Pancreas (tissue), 10 donors: ENCODE data around the gene GPR39. TPM values are rescaled to one million over a fixed set of nuclear protein-coding genes. Genes with fewer than 3 reads are reported as not detected.
A peak's percentile ranks its signal among the peaks of the same experiment; 100 is the strongest.

ENCODE experiments used
- ATAC-seq, 4 donors: fragments of 200-7000 bp; cut with Tn5 transposase; one replicate each; pipeline versions ENCODE4 v1.8.0 to v1.9.1; 2020; ENCODE audit warnings: mild to moderate bottlenecking in 4 of 4, moderate library complexity in 4 of 4
- DNase-seq, 6 donors: peaks; one replicate each; pipeline ENCODE4 v3.0.0-alpha.2; 2020
- FAIRE-seq: peaks from 2 replicates; lab custom pipeline; 2012; peaks lifted over from hg19 to GRCh38; lab: Jason Lieb, UNC
- H3K27ac ChIP-seq, 4 donors: fragments of 200-600 bp; sonication (generic); 1 replicate in 3 of 4; 2 replicates in 1 of 4; pipeline versions ENCODE4 v1.5.0 to v1.8.0; 2020
- H3K27me3 ChIP-seq, 4 donors: fragments of 200-600 bp; one replicate each; pipeline ENCODE4 v1.8.0; 2021
- H3K36me3 ChIP-seq, 3 donors: fragments of 200-600 bp; sonication (generic) in 1 of 3; one replicate each; pipeline versions ENCODE4 v1.5.0 to v1.8.0; 2020 to 2021
- H3K4me1 ChIP-seq, 3 donors: fragments of 200-600 bp; one replicate each; pipeline ENCODE4 v1.8.0; 2021
- H3K4me3 ChIP-seq, 4 donors: fragments of 200-600 bp; sonication (generic) in 2 of 4; one replicate each; pipeline versions ENCODE4 v1.5.0 to v1.8.0; 2020 to 2021
- H3K9me3 ChIP-seq, 4 donors: fragments of 200-600 bp; one replicate each; pipeline ENCODE4 v1.8.0; 2021
- WGBS, 2 donors: extraction: QIAGEN DNeasy Blood & Tissue Kit; methylation state at CpG; one replicate each; pipeline ENCODE4 v1.1.7; 2013; 5-methylcytosine and 5-hydroxymethylcytosine counted together
- intact Hi-C, 3 donors: fragments of 100-400 bp; cut with DNase I; formaldehyde crosslinking; loops; one replicate each; pipeline versions ENCODE4 v1.11.1 to v1.14.2; 2022
- polyA plus RNA-seq, 2 donors: library from polyadenylated mRNA; stranded (reverse); fragments of 200-250 nt; gene quantifications; one replicate each; pipeline ENCODE4 v1.2.3, GENCODE V29; 2013
- total RNA-seq, 6 donors: library from RNA; stranded (reverse); fragmentation: NEBNext Ultra II Directional in 4 of 6; extraction: Animal tissue kit (Norgen Biotek cat#: 25700) in 4 of 6; gene quantifications; one replicate each; pipeline versions ENCODE4 v1.2.1 to v1.2.4, GENCODE V29; 2021 to 2023
- TF ChIP-seq, protein P1 (sequence below), 4 donors: fragments of 200-600 bp; sonication (generic) in 3 of 4; IDR thresholded peaks; one replicate each; pipeline versions ENCODE4 v1.5.0 to v1.8.0; 2021; ENCODE audit warnings: antibody characterized with exemption in 4 of 4
- donor health status: healthy with polysubstance abuse.
- donor health status: DM: no; HTN: no; CAD: no; lungs with moderate emphysema.
- donor health status: DM: no; HTN: no; CAD: no.
- donor health status: control.
- donor health status: control.
- donor health status: Bipolar disorder and iron deficiency.
- donor health status: DM: yes; HTN: yes; CAD: no.
- donor health status: DM: no; HTN: no; CAD: no.
- donor health status: DM: no; HTN: no; CAD: no.
- donor health status: DM: yes; HTN: yes; CAD: no.

The GPR39 gene
- total and polyA plus RNA-seq, 8 donors, result 2.3 to 8.1 (median 3.9) TPM

DNA sequence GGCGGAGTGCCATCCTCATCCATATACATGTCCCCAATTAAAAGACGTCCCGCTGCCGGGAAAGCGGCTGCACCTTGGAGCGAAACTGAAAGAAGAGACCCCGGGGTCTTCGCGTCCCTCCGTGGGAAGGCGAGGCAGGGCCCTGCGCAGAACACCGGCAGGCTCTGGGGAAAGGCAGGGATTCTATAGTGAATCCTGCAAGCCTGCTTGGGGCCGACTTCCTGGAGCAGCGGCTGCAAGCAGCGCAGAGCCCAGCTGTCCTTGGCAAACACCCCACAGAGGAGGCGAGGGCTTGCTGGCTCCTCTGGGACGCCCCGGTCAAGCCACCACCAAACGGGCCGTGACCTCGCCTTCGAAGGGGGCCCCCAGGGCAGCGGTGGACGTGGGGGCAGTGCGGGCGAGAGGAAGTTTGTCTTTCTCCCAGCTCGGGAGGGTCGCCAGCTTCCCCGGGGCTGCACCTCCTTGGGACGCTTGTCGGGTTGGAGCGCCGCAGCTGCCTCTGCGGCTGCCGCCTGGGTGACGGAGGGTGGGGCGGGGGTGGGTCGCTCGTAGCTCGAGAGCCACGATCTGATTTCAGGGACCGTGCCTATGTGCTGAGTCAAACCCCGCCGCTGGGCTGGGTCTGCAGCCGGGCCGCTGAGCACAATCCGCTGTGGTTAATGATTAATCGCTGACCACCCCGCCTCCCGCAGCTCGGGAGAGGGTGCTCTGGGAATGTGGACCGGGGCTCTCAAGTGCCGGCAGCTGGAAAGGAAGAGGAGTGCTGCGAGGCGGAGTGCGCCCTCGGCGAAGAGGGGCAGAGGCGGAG lies 486 bp upstream of the GPR39 start:
- peak; percentile 91 to 97 (median 94) for ATAC-seq
- TF ChIP-seq, protein P1, sequence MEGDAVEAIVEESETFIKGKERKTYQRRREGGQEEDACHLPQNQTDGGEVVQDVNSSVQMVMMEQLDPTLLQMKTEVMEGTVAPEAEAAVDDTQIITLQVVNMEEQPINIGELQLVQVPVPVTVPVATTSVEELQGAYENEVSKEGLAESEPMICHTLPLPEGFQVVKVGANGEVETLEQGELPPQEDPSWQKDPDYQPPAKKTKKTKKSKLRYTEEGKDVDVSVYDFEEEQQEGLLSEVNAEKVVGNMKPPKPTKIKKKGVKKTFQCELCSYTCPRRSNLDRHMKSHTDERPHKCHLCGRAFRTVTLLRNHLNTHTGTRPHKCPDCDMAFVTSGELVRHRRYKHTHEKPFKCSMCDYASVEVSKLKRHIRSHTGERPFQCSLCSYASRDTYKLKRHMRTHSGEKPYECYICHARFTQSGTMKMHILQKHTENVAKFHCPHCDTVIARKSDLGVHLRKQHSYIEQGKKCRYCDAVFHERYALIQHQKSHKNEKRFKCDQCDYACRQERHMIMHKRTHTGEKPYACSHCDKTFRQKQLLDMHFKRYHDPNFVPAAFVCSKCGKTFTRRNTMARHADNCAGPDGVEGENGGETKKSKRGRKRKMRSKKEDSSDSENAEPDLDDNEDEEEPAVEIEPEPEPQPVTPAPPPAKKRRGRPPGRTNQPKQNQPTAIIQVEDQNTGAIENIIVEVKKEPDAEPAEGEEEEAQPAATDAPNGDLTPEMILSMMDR (IDR thresholded peaks at IDR 0.05), result no peak
- FAIRE-seq, result no peak
- peak; percentile 90 to 97 (median 96) for DNase-seq
- Histone ChIP-seq H3K27ac (peak overlapping the region; percentile 89 to 93 (median 92)), H3K36me3 (no peaks in the 10 kb centered on the region), H3K9me3 (no peaks in the 10 kb centered on the region), H3K4me3 (peak overlapping the region; percentile 36 to 61 (median 54)), H3K27me3 (no peaks in the 10 kb centered on the region), H3K4me1 (peaks cover 11 to 28% (median 22%) of the 10 kb centered on the region in 3 donors)
- WGBS, 2 donors, result 1% methylated on average over 51 to 60 of the region's 60 CpGs
- intact Hi-C loops, result no loop called here

DNA sequence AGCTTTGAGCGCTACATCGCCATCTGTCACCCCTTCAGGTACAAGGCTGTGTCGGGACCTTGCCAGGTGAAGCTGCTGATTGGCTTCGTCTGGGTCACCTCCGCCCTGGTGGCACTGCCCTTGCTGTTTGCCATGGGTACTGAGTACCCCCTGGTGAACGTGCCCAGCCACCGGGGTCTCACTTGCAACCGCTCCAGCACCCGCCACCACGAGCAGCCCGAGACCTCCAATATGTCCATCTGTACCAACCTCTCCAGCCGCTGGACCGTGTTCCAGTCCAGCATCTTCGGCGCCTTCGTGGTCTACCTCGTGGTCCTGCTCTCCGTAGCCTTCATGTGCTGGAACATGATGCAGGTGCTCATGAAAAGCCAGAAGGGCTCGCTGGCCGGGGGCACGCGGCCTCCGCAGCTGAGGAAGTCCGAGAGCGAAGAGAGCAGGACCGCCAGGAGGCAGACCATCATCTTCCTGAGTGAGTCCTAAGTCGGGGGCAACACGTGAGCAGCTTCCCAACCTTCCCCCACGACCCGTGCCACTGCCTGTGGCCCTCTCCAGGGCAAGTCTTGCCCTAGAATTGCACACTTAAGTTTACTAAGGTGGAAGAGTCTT lies 928 bp downstream of the GPR39 start:
- peak in 3 of 6 donors; percentile 22 to 74 (median 31) for DNase-seq
- peak overlapping the region in 3 of 4 donors; percentile 50 to 61 (median 58) for H3K4me3 ChIP-seq
- no peaks in the 10 kb centered on the region for H3K9me3 ChIP-seq
- WGBS, 2 donors, result 89 to 91% methylated on average over 30 of the region's 30 CpGs
- intact Hi-C loops, result no loop called here
- ATAC-seq, result no peak
- H3K36me3 ChIP-seq, result no peaks in the 10 kb centered on the region
- H3K27me3 ChIP-seq, result no peaks in the 10 kb centered on the region
- FAIRE-seq, result no peak
- peak overlapping the region in 2 of 4 donors; percentile 92 to 93 for H3K27ac ChIP-seq
- TF ChIP-seq, protein P1 (IDR thresholded peaks at IDR 0.05), result no peak
- peaks cover 11 to 28% (median 22%) of the 10 kb centered on the region in 3 donors for H3K4me1 ChIP-seq

DNA sequence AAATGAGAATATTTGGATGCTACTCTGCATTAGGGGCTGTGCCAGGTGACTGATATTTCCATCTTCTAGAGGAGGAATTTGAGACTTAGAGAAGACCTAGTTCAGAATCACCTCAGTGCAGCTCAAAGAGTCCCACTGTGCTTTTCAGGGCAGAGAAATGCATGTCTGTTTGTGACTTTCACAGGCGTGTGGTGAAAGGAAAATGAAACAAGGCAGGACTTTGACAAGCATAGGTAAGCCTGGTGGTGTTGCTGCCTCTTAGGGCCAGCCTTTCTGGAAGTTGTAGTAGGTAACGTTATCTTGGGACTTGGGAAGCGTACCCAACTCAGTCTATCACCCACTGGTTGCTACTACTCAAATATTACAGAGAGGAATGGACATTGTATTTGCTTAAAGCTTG lies 2.6 kb downstream of the GPR39 start:
- peak overlapping the region in 1 of 4 donors; percentile 9 for H3K4me3 ChIP-seq
- FAIRE-seq (no peak), DNase-seq (no peak), ATAC-seq (no peak)
- TF ChIP-seq, protein P1 (IDR thresholded peaks at IDR 0.05), result no peak
- 28 to 43% methylated on average over 3 of the region's 3 CpGs for WGBS, 2 donors
- peaks cover 15 to 33% (median 24%) of the 10 kb centered on the region in 3 donors for H3K4me1 ChIP-seq
- H3K9me3 ChIP-seq, result no peaks in the 10 kb centered on the region
- no peaks in the 10 kb centered on the region for H3K27me3 ChIP-seq
- H3K27ac ChIP-seq, result peak overlapping the region in 1 of 4 donors; percentile 29
- no peaks in the 10 kb centered on the region for H3K36me3 ChIP-seq
- intact Hi-C loops, result no loop called here

DNA sequence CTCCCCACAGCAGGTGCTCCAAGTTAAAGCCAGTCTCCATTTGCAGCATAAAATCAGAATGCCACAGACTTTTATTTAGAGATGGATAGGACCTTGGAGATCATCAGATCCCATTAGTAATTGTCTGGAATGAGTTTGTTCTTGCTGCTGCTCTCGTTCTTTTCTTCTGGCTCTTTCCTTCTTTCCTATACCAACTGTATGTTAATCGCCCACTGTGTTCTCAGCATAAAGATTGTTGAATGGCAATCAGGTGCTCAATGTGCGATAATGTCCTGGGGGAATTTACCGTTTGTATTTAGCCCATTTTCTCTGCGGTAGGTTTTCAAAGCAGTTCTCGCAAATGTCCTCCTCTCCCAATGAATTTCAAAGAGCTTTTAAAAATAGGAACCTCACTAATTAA lies 3.3 kb downstream of the GPR39 start:
- no peak for FAIRE-seq
- ATAC-seq, result no peak
- no peaks in the 10 kb centered on the region for H3K36me3 ChIP-seq
- WGBS, 2 donors, result 86 to 87% methylated on average over 6 of the region's 6 CpGs
- no peak overlapping the region for H3K27ac ChIP-seq
- H3K9me3 ChIP-seq, result no peaks in the 10 kb centered on the region
- no peaks in the 10 kb centered on the region for H3K27me3 ChIP-seq
- H3K4me1 ChIP-seq, result peaks cover 17 to 40% (median 31%) of the 10 kb centered on the region in 3 donors
- TF ChIP-seq, protein P1 (IDR thresholded peaks at IDR 0.05), result no peak
- intact Hi-C loops, result no loop called here
- DNase-seq, result no peak
- H3K4me3 ChIP-seq, result no peak overlapping the region
